Stimulated activated CD4-positive, alpha-beta T cell treated with anti-CD3 and anti-CD28 coated beads, TNF-alpha, amount 100 ng/mL, for 4 hours (primary cell): Measurements from ENCODE around the gene SPDYA.

Experiments
- DNase-seq, 3 experiments: peaks; one replicate each; pipeline ENCODE4 v3.0.0-alpha.2; 2020; ENCODE audit warnings: low read depth in 3 of 3

Gene SPDYA

GRCh38 chr2:28824870-28825269 lies 14.2 kb downstream of the SPDYA start:
- no peak for DNase-seq

- no peak for DNase-seq
Measured at GRCh38 chr2:28828382-28828781, 17.7 kb downstream of the SPDYA start.

GRCh38 chr2:28833740-28834470 lies 23.3 kb downstream of the SPDYA start:
- DNase-seq, result no peak

- no peak for DNase-seq
Measured at GRCh38 chr2:28835781-28836180, 25.1 kb downstream of the SPDYA start.

GRCh38 chr2:28838971-28839370 lies 28.3 kb downstream of the SPDYA start:
- no peak for DNase-seq

- DNase-seq, result no peak
Measured at GRCh38 chr2:28842042-28842441, 31.4 kb downstream of the SPDYA start.

- DNase-seq, result no peak
Measured at GRCh38 chr2:28855193-28855592, 44.6 kb downstream of the SPDYA start.

- DNase-seq, result no peak
Measured at GRCh38 chr2:28855977-28856376, 45.3 kb downstream of the SPDYA start.

- DNase-seq, result no peak
Measured at GRCh38 chr2:28868611-28869010, 58.0 kb downstream of the SPDYA start.

GRCh38 chr2:28869494-28870145 lies 59.0 kb downstream of the SPDYA start:
- DNase-seq, result no peak

- peak; percentile 93 to 97 (median 93) for DNase-seq
Measured at GRCh38 chr2:28870146-28870891, 59.7 kb downstream of the SPDYA start, which contains the start of gene TRMT61B. TRMT61B (minus strand) TSS chr2:28870309; CDS start chr2:28870277, 32 bp downstream.

GRCh38 chr2:28871620-28872019 lies 61.0 kb downstream of the SPDYA start:
- no peak for DNase-seq

- no peak for DNase-seq
Measured at GRCh38 chr2:28880193-28880592, 69.6 kb downstream of the SPDYA start.

- DNase-seq, result no peak
Measured at GRCh38 chr2:28893488-28893887, 82.9 kb downstream of the SPDYA start.

GRCh38 chr2:28894470-28895188 lies 84.0 kb downstream of the SPDYA start, which contains the start of gene WDR43:
WDR43 (plus strand) TSS chr2:28894667; CDS start chr2:28894699, 32 bp downstream.
- DNase-seq, result peak; percentile 95 to 96 (median 96)

- DNase-seq, result peak; percentile 13 to 34 (median 34)
Measured at GRCh38 chr2:28895189-28895893, 84.7 kb downstream of the SPDYA start.

GRCh38 chr2:28896906-28897305 lies 86.3 kb downstream of the SPDYA start:
- no peak for DNase-seq

GRCh38 chr2:28898048-28898447 lies 87.4 kb downstream of the SPDYA start:
- DNase-seq, result no peak
